ENCODE results near the gene OR5T2.

OR5T2 gene

DNA sequence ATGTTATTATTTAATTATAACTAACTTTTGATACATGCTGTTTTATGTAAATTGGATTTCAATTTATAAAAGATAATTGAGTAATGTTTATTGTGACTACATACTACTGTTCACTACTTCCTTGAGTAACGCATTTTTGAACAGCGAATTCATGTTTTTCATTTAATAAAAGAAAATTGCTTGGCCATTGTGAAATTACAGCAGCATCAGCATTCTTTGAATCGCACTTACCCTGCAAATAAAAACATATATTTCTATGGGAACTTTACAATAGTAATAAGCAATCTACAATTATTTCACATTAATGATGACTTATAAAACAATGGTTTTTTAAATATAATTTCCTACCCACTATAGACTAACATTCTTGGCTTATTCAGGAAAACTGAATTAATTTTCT, 37.4 kb downstream of the OR5T2 start:
- FAIRE-seq = no peak
- DNase-seq (ENCODE audit: insufficient read length, low spot score) = no peak
- TF ChIP-seq, protein P1, sequence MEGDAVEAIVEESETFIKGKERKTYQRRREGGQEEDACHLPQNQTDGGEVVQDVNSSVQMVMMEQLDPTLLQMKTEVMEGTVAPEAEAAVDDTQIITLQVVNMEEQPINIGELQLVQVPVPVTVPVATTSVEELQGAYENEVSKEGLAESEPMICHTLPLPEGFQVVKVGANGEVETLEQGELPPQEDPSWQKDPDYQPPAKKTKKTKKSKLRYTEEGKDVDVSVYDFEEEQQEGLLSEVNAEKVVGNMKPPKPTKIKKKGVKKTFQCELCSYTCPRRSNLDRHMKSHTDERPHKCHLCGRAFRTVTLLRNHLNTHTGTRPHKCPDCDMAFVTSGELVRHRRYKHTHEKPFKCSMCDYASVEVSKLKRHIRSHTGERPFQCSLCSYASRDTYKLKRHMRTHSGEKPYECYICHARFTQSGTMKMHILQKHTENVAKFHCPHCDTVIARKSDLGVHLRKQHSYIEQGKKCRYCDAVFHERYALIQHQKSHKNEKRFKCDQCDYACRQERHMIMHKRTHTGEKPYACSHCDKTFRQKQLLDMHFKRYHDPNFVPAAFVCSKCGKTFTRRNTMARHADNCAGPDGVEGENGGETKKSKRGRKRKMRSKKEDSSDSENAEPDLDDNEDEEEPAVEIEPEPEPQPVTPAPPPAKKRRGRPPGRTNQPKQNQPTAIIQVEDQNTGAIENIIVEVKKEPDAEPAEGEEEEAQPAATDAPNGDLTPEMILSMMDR (IDR thresholded peaks at IDR 0.05; ENCODE audit: insufficient read depth, missing control alignments) = no peak

DNA sequence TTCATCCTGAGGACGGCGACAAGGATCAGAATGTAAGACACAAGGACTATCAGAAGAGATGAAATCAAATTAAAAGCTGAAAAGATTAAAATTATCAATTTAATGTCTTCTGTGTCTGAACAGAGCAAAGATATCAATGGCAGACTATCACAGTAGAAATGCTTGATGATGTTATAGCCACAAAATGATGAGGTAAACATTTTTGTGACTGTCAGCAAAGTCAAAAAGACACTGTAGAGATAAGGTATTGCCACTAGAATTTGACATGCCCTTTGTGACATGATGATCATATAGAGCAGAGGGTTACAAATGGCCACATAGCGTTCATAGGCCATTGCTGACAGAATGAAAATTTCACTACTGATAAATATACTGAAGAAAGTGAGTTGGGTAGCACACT, 45.5 kb downstream of the OR5T2 start:
- FAIRE-seq (no peak), DNase-seq (ENCODE audit: insufficient read length, low spot score) (no peak)
- TF ChIP-seq, protein P1 (IDR thresholded peaks at IDR 0.05; ENCODE audit: insufficient read depth, missing control alignments) = no peak

DNA sequence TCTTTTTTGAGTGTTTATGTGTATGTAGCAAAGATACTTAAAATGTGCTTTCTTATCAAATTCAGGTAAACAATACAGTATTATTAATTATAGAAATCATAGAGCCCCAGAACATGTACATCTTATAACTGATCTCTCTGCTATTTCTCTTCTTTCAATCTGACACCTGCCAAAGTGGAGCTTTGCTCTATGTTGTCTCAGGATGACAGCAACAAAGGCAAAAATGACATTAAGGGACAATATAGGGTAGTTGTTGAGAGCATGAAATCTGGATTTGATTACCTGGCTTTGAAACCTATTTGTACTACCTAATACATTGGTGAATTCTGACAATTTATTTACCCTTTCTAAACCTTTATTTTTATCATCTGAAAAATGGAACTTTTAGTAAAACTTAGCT, 50.6 kb downstream of the OR5T2 start:
- TF ChIP-seq, protein P1 (IDR thresholded peaks at IDR 0.05; ENCODE audit: insufficient read depth, missing control alignments) = no peak
- DNase-seq (ENCODE audit: insufficient read length, low spot score) (no peak), FAIRE-seq (no peak)
